ENCODE data around the gene DIPK1C. TPM values are rescaled to one million over a fixed set of nuclear protein-coding genes. Genes with fewer than 3 reads are reported as not detected.

The DIPK1C gene
- total and polyA plus RNA-seq, 10 of the 15 experiments (the other 5 are each of a cell fraction or from before 2014, with no cell fraction given), result not detected

DNA sequence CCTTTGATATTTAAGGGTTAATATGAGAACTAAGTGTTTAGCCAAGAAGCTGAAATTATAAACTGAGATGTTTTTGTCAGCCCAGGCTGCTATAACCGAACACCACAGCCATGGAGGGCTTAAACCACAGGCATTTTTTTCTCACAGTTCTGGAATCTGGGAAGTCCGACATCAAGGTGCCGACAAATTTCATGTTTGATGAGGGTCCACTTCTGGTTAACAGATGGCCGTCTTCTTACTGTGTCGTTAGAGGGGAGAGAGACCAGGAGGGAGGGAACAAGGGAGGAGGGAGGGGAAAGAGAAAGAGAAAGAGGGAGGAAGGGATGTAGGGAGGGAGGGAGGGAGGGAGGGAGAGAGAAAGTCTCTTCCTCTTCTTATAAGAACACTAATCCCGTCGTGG lies 32.6 kb upstream of the DIPK1C start:
- in situ Hi-C loops (cut with MboI) (no loop called here), intact Hi-C loops (cut with micrococcal nuclease; ENCODE audit: unreplicated experiment) (loop anchor here (10.0 kb wide), 1 partner anchor 2005 kb away; the partner anchor contains the start of gene ZNF516)
- CTCF ChIA-PET, result interaction anchor here (1.1 kb wide), 1 partner anchor 139 kb away, joined by 3 read pairs; no protein-coding TSS in a partner anchor
- SMC1A ChIA-PET (ENCODE audit: uncharacterized antibody, unreplicated experiment), result no interaction called here
- Histone ChIP-seq H3K9ac (ENCODE audit: control insufficient read depth, insufficient read depth, low read length) (no peak overlapping the region), H3K9me3 (replicated peaks; ENCODE audit: control insufficient read depth, insufficient read depth, low read length) (no peaks in the 10 kb centered on the region), H4K20me1 (ENCODE audit: control insufficient read depth, insufficient read depth) (no peaks in the 10 kb centered on the region), H3K79me2 (ENCODE audit: control insufficient read depth, insufficient read depth, low read length) (no peaks in the 10 kb centered on the region), H3K27ac (ENCODE audit: control insufficient read depth, insufficient read depth) (no peak overlapping the region), H3K4me3 (no peak overlapping the region), H3K36me3 (ENCODE audit: control insufficient read depth in 2 of 2, insufficient read depth in 2 of 2, low read length in 1 of 2) (no peaks in the 10 kb centered on the region), H2AFZ (ENCODE audit: control insufficient read depth, low read depth, low read length) (no peak overlapping the region), H3K4me2 (ENCODE audit: control insufficient read depth, insufficient read depth) (no peak overlapping the region), H3K27me3 (replicated peaks in 1 of 2; ENCODE audit: control insufficient read depth in 2 of 2, insufficient read depth in 2 of 2, low read length in 1 of 2) (no peaks in the 10 kb centered on the region), H3K4me1 (ENCODE audit: control insufficient read depth, insufficient read depth, low read length) (peaks cover 9% of the 10 kb centered on the region)
- DNase-seq (ENCODE audit: low read depth, low spot score) (no peak), ATAC-seq (no peak), FAIRE-seq (no peak)
- POLR2A ChIA-PET, result no interaction called here
- WGBS (ENCODE audit: insufficient coverage, insufficient replicate concordance, low lambda C conversion rate, missing lambda C conversion rate), result 49% methylated on average over 6 of the region's 7 CpGs
- RAD21 ChIA-PET (ENCODE audit: unreplicated experiment), result no interaction called here
- BruUV-seq (replicated peaks), result no TSS peak
- TF ChIP-seq ZNF622 (IDR thresholded peaks at IDR 0.05) (no peak), IRF4 (IDR thresholded peaks at IDR 0.05; ENCODE audit: low read depth, low read length) (no peak), SP1 (IDR thresholded peaks at IDR 0.05; ENCODE audit: low read depth, low read length) (no peak), MYC (IDR thresholded peaks at IDR 0.05; ENCODE audit: insufficient read depth, insufficient read length, insufficient replicate concordance, low read length, severe bottlenecking) (no peak), SIX5 (IDR thresholded peaks at IDR 0.05; ENCODE audit: low read depth, low read length, severe bottlenecking) (no peak), HDAC6 (IDR thresholded peaks at IDR 0.05; ENCODE audit: unreplicated experiment) (no peak), STAT3 (IDR thresholded peaks at IDR 0.05; ENCODE audit: low read depth, low read length) (no peak)
- TF ChIP-seq, protein P1, sequence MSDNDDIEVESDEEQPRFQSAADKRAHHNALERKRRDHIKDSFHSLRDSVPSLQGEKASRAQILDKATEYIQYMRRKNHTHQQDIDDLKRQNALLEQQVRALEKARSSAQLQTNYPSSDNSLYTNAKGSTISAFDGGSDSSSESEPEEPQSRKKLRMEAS (IDR thresholded peaks at IDR 0.05; ENCODE audit: low read depth, low read length), result no peak
- TF ChIP-seq, protein P2, sequence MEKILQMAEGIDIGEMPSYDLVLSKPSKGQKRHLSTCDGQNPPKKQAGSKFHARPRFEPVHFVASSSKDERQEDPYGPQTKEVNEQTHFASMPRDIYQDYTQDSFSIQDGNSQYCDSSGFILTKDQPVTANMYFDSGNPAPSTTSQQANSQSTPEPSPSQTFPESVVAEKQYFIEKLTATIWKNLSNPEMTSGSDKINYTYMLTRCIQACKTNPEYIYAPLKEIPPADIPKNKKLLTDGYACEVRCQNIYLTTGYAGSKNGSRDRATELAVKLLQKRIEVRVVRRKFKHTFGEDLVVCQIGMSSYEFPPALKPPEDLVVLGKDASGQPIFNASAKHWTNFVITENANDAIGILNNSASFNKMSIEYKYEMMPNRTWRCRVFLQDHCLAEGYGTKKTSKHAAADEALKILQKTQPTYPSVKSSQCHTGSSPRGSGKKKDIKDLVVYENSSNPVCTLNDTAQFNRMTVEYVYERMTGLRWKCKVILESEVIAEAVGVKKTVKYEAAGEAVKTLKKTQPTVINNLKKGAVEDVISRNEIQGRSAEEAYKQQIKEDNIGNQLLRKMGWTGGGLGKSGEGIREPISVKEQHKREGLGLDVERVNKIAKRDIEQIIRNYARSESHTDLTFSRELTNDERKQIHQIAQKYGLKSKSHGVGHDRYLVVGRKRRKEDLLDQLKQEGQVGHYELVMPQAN (conservative IDR thresholded peaks at IDR 0.05), result no peak
- TF ChIP-seq, protein P3, sequence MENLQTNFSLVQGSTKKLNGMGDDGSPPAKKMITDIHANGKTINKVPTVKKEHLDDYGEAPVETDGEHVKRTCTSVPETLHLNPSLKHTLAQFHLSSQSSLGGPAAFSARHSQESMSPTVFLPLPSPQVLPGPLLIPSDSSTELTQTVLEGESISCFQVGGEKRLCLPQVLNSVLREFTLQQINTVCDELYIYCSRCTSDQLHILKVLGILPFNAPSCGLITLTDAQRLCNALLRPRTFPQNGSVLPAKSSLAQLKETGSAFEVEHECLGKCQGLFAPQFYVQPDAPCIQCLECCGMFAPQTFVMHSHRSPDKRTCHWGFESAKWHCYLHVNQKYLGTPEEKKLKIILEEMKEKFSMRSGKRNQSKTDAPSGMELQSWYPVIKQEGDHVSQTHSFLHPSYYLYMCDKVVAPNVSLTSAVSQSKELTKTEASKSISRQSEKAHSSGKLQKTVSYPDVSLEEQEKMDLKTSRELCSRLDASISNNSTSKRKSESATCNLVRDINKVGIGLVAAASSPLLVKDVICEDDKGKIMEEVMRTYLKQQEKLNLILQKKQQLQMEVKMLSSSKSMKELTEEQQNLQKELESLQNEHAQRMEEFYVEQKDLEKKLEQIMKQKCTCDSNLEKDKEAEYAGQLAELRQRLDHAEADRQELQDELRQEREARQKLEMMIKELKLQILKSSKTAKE (IDR thresholded peaks at IDR 0.05; ENCODE audit: low read depth, poor library complexity, severe bottlenecking), result no peak
- TF ChIP-seq, protein P4, sequence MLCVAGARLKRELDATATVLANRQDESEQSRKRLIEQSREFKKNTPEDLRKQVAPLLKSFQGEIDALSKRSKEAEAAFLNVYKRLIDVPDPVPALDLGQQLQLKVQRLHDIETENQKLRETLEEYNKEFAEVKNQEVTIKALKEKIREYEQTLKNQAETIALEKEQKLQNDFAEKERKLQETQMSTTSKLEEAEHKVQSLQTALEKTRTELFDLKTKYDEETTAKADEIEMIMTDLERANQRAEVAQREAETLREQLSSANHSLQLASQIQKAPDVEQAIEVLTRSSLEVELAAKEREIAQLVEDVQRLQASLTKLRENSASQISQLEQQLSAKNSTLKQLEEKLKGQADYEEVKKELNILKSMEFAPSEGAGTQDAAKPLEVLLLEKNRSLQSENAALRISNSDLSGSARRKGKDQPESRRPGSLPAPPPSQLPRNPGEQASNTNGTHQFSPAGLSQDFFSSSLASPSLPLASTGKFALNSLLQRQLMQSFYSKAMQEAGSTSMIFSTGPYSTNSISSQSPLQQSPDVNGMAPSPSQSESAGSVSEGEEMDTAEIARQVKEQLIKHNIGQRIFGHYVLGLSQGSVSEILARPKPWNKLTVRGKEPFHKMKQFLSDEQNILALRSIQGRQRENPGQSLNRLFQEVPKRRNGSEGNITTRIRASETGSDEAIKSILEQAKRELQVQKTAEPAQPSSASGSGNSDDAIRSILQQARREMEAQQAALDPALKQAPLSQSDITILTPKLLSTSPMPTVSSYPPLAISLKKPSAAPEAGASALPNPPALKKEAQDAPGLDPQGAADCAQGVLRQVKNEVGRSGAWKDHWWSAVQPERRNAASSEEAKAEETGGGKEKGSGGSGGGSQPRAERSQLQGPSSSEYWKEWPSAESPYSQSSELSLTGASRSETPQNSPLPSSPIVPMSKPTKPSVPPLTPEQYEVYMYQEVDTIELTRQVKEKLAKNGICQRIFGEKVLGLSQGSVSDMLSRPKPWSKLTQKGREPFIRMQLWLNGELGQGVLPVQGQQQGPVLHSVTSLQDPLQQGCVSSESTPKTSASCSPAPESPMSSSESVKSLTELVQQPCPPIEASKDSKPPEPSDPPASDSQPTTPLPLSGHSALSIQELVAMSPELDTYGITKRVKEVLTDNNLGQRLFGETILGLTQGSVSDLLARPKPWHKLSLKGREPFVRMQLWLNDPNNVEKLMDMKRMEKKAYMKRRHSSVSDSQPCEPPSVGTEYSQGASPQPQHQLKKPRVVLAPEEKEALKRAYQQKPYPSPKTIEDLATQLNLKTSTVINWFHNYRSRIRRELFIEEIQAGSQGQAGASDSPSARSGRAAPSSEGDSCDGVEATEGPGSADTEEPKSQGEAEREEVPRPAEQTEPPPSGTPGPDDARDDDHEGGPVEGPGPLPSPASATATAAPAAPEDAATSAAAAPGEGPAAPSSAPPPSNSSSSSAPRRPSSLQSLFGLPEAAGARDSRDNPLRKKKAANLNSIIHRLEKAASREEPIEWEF (IDR thresholded peaks at IDR 0.05; ENCODE audit: insufficient replicate concordance, low read depth, low read length), result no peak
